Mucosa of descending colon (tissue), 3 donors: Measurements from ENCODE around the gene TCEAL4. TPM values are rescaled to one million over a fixed set of nuclear protein-coding genes. Genes with fewer than 3 reads are reported as not detected.

ENCODE experiments used
- ATAC-seq: fragments of 200-7000 bp; cut with Tn5 transposase; one replicate; pipeline ENCODE4 v1.9.1; 2020; ENCODE audit warnings: mild to moderate bottlenecking, moderate library complexity
- DNase-seq, 3 donors: peaks; one replicate each; pipeline ENCODE4 v3.0.0-alpha.2; 2020
- H3K36me3 ChIP-seq: fragments of 200-600 bp; one replicate; pipeline ENCODE4 v1.8.0; 2021; ENCODE audit warnings: low read depth, mild to moderate bottlenecking
- H3K4me1 ChIP-seq: fragments of 200-600 bp; one replicate; pipeline ENCODE4 v1.8.0; 2021; ENCODE audit warnings: low read depth, mild to moderate bottlenecking
- H3K4me3 ChIP-seq: fragments of 200-600 bp; one replicate; pipeline ENCODE4 v1.8.0; 2021; ENCODE audit warnings: mild to moderate bottlenecking
- H3K9me3 ChIP-seq: fragments of 200-600 bp; one replicate; pipeline ENCODE4 v1.8.0; 2021; ENCODE audit warnings: mild to moderate bottlenecking
- CTCF ChIP-seq: fragments of 200-600 bp; IDR thresholded peaks from one replicate; pipeline ENCODE4 v1.8.0; 2022; ENCODE audit warnings: antibody characterized with exemption, mild to moderate bottlenecking
- intact Hi-C, 2 donors: fragments of 100-400 bp; cut with DNase I in 1 of 2; cut with micrococcal nuclease in 1 of 2; formaldehyde crosslinking; loops; one replicate each; pipeline versions ENCODE4 v1.11.0 to v1.11.1; 2022; cut with DNase I, micrococcal nuclease
- total RNA-seq, 3 donors: library from RNA; stranded (reverse); fragmentation: NEBNext Ultra II Directional in 2 of 3; extraction: Animal tissue kit (Norgen Biotek cat#: 25700) in 2 of 3; gene quantifications; one replicate each; pipeline versions ENCODE4 v1.2.1 to v1.2.4, GENCODE V29; 2021 to 2023
- donor health status: DM: no; HTN: no; CAD: no; lungs with moderate emphysema.
- donor health status: DM: no; HTN: no; CAD: no.
- donor health status: DM: no; HTN: yes; CAD: no.

TCEAL4 gene
- total RNA-seq, 3 donors from 2014 or later, result 8.7 to 68.0 (median 28.6) TPM

- Histone ChIP-seq H3K9me3 (no peaks in the 10 kb centered on the region), H3K4me3 (no peak overlapping the region), H3K36me3 (no peaks in the 10 kb centered on the region), H3K4me1 (no peaks in the 10 kb centered on the region)
- intact Hi-C loops, result no loop called here
- ATAC-seq (no peak), DNase-seq (no peak)
- no peak for TF ChIP-seq CTCF
Observed at GRCh38 chrX:103613362-103613890, 28.1 kb downstream of the TCEAL4 start.

GRCh38 chrX:103614999-103615398, 29.7 kb downstream of the TCEAL4 start:
- ATAC-seq (no peak), DNase-seq (no peak)
- TF ChIP-seq CTCF, result no peak
- Histone ChIP-seq H3K9me3 (no peaks in the 10 kb centered on the region), H3K36me3 (no peaks in the 10 kb centered on the region), H3K4me3 (no peak overlapping the region), H3K4me1 (no peaks in the 10 kb centered on the region)
- intact Hi-C loops, result no loop called here

- Histone ChIP-seq H3K36me3 (no peaks in the 10 kb centered on the region), H3K9me3 (no peaks in the 10 kb centered on the region), H3K4me3 (no peak overlapping the region), H3K4me1 (no peaks in the 10 kb centered on the region)
- intact Hi-C loops, result no loop called here
- TF ChIP-seq CTCF, result no peak
- ATAC-seq (no peak), DNase-seq (no peak)
Observed at GRCh38 chrX:103615781-103616371, 30.6 kb downstream of the TCEAL4 start.

GRCh38 chrX:103616676-103617186, 31.4 kb downstream of the TCEAL4 start:
- DNase-seq, result no peak
- Histone ChIP-seq H3K36me3 (no peaks in the 10 kb centered on the region), H3K9me3 (no peaks in the 10 kb centered on the region), H3K4me1 (no peaks in the 10 kb centered on the region), H3K4me3 (no peak overlapping the region)
- TF ChIP-seq CTCF, result no peak
- intact Hi-C loops, result no loop called here
- no peak for ATAC-seq

- no peak for DNase-seq
- Histone ChIP-seq H3K9me3 (no peaks in the 10 kb centered on the region), H3K4me1 (no peaks in the 10 kb centered on the region), H3K36me3 (no peaks in the 10 kb centered on the region), H3K4me3 (no peak overlapping the region)
- TF ChIP-seq CTCF, result no peak
- intact Hi-C loops, result no loop called here
- ATAC-seq, result no peak
Observed at GRCh38 chrX:103624111-103624510, 38.8 kb downstream of the TCEAL4 start.
